Measurements from ENCODE around the gene TPSG1. TPM values are rescaled to one million over a fixed set of nuclear protein-coding genes. Genes with fewer than 3 reads are reported as not detected.
"Not testable (repeated sequence)": the region's sequence is repeated elsewhere in the genome, so short reads cannot be mapped to it uniquely, and the experiment has no call there.

Gene TPSG1
- total RNA-seq, result not detected in 2 replicates

DNA sequence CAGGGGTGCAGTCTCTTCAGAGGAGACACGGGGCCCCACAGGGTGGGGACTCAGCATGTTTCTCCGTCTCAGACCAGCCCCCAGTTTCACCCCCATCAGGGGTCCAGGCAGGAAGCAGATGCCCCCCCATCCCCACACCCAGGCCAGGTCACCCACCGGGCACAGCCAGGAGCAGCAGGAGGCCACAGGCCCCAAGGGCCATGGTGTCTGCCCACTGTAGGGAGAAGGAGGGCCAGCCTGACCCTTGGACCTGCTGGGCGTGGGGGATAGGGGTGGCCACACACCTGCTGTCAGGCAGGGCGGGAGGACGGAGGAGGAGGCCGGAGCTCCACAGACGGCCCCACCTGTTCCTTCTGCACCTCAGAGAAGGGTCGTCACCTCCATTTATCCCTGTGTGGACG, at the start of gene TPSG1:
TSS of gene TPSG1 (minus strand) at position 218 of the 401 bp plus-strand sequence. CDS start at position 202, 16 bp downstream.
- no peak for DNase-seq (ENCODE audit: low read depth)
- peaks cover 18% of the 10 kb centered on the region for H3K27me3 ChIP-seq (ENCODE audit: control insufficient read depth, insufficient read depth, low read length)
- H3K36me3 ChIP-seq (ENCODE audit: control insufficient read depth, insufficient read depth, low read length), result no peaks in the 10 kb centered on the region
- TF ChIP-seq, protein P1, sequence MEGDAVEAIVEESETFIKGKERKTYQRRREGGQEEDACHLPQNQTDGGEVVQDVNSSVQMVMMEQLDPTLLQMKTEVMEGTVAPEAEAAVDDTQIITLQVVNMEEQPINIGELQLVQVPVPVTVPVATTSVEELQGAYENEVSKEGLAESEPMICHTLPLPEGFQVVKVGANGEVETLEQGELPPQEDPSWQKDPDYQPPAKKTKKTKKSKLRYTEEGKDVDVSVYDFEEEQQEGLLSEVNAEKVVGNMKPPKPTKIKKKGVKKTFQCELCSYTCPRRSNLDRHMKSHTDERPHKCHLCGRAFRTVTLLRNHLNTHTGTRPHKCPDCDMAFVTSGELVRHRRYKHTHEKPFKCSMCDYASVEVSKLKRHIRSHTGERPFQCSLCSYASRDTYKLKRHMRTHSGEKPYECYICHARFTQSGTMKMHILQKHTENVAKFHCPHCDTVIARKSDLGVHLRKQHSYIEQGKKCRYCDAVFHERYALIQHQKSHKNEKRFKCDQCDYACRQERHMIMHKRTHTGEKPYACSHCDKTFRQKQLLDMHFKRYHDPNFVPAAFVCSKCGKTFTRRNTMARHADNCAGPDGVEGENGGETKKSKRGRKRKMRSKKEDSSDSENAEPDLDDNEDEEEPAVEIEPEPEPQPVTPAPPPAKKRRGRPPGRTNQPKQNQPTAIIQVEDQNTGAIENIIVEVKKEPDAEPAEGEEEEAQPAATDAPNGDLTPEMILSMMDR (IDR thresholded peaks at IDR 0.05; ENCODE audit: insufficient read depth, low read length, poor library complexity, severe bottlenecking), result no peak
- H3K4me3 ChIP-seq (ENCODE audit: low read depth, low read length), result no peak within 1 kb of the TSS

DNA sequence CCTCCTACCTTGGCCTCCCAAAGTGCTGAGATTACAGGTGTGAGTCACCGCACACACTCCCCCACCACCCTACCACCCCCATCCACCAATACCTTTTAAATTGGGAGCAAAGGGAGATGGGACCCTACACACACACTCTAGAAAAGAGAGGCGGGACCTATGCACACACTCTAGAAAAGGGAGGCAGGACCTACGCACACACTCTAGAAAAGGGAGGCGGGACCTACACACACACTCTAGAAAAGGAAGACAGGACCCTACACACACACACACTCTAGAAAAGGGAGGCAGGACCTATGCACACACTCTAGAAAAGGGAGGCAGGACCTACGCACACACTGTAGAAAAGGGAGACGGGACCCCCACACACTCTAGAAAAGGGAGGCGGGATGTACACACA, 49.7 kb upstream of the TPSG1 start:
- H3K27me3 ChIP-seq (ENCODE audit: control insufficient read depth, insufficient read depth, low read length), result peaks cover 39% of the 10 kb centered on the region
- TF ChIP-seq, protein P1 (IDR thresholded peaks at IDR 0.05; ENCODE audit: insufficient read depth, low read length, poor library complexity, severe bottlenecking), result no peak
- no peaks in the 10 kb centered on the region for H3K36me3 ChIP-seq (ENCODE audit: control insufficient read depth, insufficient read depth, low read length)
- no peak for DNase-seq (ENCODE audit: low read depth)
- no peak overlapping the region for H3K4me3 ChIP-seq (ENCODE audit: low read depth, low read length)

DNA sequence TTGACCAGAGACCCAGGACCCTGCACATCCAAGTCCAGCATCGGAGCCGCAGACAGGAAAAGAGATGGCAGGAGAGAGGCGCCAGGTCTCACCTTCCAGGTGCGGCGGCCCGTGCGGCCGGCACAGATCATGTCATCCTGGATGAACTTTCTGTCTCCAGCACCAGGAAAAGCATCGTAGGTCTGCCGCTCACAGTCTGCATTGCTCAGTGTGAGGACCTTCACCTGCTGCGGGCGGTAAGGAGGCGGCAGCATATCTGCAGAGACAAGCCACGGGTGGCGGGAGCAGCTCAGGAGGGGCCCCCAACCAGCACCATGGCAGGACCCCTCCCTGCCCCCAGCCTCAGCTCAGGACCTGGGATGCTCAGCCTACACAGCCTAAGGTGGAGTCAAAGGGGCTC, 48.7 kb upstream of the TPSG1 start:
- no peak for DNase-seq (ENCODE audit: low read depth)
- Histone ChIP-seq H3K4me3 (ENCODE audit: low read depth, low read length) (no peak overlapping the region), H3K36me3 (ENCODE audit: control insufficient read depth, insufficient read depth, low read length) (no peaks in the 10 kb centered on the region), H3K27me3 (ENCODE audit: control insufficient read depth, insufficient read depth, low read length) (peaks cover 30% of the 10 kb centered on the region)
- TF ChIP-seq, protein P1 (IDR thresholded peaks at IDR 0.05; ENCODE audit: insufficient read depth, low read length, poor library complexity, severe bottlenecking), result no peak

DNA sequence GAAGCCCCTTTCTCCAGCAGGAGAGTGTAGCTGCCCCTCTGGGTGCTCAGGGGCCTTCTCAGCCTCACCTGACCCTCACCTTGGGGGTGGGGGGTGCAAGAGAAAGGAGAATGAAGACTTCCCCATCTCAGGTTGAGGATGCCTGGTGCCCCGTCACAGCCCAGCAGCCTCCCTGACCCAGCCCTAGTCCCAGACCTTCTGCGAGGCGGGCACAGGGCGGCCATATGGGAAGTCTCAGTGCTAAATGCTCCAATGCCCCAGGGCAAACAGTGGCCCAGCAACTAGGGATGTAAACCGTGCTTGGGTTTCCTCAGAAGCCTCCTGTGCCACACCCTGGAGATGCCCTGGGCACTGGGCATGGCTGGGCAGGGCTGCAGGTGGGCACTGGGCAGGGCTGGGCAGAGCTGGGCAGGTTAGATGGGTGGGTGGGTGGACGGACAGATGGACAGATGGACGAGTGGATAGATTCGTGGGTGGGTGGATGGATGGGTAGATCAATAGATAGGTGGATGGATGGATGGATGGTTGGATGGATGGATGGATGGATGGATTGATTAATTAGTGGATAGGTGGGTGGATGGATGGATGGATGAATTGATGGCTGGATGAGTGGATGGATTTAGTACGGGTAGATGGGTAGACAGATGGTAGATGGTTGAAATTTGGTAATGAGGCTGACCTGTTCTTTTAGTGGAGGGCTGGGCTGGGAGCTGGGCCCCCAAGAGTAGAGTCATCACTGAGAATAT, 47.6 kb upstream of the TPSG1 start:
- TF ChIP-seq, protein P1 (IDR thresholded peaks at IDR 0.05; ENCODE audit: insufficient read depth, low read length, poor library complexity, severe bottlenecking), result no peak
- Histone ChIP-seq H3K27me3 (ENCODE audit: control insufficient read depth, insufficient read depth, low read length) (peaks cover 18% of the 10 kb centered on the region), H3K4me3 (ENCODE audit: low read depth, low read length) (no peak overlapping the region), H3K36me3 (ENCODE audit: control insufficient read depth, insufficient read depth, low read length) (no peaks in the 10 kb centered on the region)
- no peak for DNase-seq (ENCODE audit: low read depth)

DNA sequence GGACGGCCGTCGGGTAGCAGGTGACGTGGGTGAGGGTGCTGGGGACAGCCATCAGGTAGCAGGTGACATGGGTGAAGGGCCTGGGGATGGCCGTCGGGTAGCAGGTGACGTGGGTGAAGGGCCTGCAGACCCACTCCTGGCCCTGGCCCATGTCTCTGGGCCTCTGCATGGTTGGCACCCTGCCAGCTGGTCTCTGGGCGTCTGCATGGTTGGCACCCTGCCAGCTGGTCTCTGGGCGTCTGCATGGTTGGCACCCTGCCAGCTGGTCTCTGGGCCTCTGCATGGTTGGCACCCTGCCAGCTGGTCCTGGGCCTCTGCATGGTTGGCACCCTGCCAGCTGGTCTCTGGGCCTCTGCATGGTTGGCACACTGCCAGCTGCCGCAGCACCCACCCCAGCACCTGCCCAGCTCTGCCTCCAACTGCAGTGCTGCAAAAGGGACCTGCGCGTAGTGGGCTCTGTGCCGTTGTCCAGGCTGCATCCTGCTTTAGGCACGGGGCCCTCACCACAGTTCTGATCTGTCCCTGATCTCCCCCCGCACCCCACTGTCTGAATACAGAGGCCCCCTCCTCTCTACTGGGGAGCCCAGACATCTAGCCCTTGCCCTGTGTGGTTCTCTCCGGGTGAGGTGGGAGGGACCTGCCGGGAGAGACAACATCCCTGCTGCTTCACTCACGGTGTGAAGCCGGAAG, 46.8 kb upstream of the TPSG1 start:
- DNase-seq (ENCODE audit: low read depth); H3K4me3 ChIP-seq (ENCODE audit: low read depth, low read length); H3K36me3 ChIP-seq (ENCODE audit: control insufficient read depth, insufficient read depth, low read length): not testable (repeated sequence)
- peaks cover 13% of the 10 kb centered on the region for H3K27me3 ChIP-seq (ENCODE audit: control insufficient read depth, insufficient read depth, low read length)

DNA sequence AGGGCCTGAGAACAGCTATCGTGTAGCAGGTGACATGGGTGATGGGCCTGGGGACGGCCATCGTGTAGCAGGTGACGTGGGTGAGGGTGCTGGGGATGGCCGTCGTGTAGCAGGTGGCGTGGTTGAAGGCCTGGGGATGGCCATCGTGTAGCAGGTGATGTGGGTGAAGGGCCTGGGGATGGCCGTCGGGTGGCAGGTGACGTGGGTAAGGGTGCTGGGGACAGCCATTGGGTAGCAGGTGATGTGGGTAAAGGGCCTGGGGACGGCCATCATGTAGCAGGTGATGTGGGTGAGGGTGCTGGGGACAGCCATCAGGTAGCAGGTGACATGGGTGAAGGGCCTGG, 46.3 kb upstream of the TPSG1 start:
- Histone ChIP-seq H3K36me3 (ENCODE audit: control insufficient read depth, insufficient read depth, low read length) (no peaks in the 10 kb centered on the region), H3K27me3 (ENCODE audit: control insufficient read depth, insufficient read depth, low read length) (peaks cover 13% of the 10 kb centered on the region), H3K4me3 (ENCODE audit: low read depth, low read length) (no peak overlapping the region)
- TF ChIP-seq, protein P1 (IDR thresholded peaks at IDR 0.05; ENCODE audit: insufficient read depth, low read length, poor library complexity, severe bottlenecking), result no peak
- DNase-seq (ENCODE audit: low read depth), result no peak

DNA sequence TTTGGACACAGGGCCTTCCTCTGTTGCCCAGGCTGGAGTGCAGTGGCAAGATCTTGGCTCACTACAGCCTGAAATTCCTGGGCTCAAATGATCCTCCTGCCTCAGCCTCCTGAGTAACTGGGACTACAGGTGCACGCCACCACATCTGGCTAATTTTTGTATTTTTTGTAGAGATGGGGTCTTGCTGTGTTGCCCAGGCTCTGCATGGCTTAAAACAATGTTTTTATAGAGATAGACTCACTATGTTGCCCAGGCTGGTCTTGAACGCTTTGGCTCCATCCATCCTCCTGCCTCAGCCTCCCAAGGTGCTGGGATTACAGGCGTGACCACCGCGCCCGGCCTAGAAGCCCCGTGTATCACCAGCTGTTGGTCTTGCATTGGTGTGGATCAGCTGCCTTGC, 44.4 kb upstream of the TPSG1 start:
- H3K4me3 ChIP-seq (ENCODE audit: low read depth, low read length); DNase-seq (ENCODE audit: low read depth): not testable (repeated sequence)

More for the DNA sequence above, 44.4 kb upstream of the TPSG1 start:
- H3K36me3 ChIP-seq (ENCODE audit: control insufficient read depth, insufficient read depth, low read length), result not testable (repeated sequence)
- peaks cover 13% of the 10 kb centered on the region for H3K27me3 ChIP-seq (ENCODE audit: control insufficient read depth, insufficient read depth, low read length)

Measured in kidney epithelial cell (primary cell).